ENCODE measurements around the gene FAM24B. TPM values are rescaled to one million over a fixed set of nuclear protein-coding genes. Genes with fewer than 3 reads are reported as not detected.
"Not testable (repeated sequence)": the region's sequence is repeated elsewhere in the genome, so short reads cannot be mapped to it uniquely, and the experiment has no call there.

Gene FAM24B
- total RNA-seq, 2 experiments from 2014 or later = 15.3 to 17.7 TPM

DNA sequence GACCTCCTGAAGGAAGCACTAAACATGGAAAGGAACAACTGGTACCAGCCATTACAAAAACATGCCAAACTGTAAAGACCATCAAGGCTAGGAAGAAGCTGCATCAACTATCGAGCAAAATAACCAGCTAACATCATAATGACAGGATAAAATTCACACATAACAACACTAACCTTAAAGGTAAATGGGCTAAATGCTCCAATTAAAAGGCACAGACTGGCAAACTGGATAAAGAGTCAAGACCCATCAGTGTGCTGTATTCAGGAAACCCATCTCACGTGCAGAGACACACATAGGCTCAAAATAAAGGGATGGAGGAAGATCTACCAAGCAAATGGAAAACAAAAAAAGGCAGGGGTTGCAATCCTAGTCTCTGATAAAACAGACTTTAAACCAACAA is 10.6 kb downstream of the FAM24B start:
- H3K4me1 Mint-ChIP-seq, CTCF ChIA-PET, H3K4me3 Mint-ChIP-seq, ATAC-seq, DNase-seq, H3K27ac Mint-ChIP-seq, H3K27me3 Mint-ChIP-seq: not testable (repeated sequence)
- peaks cover 11% of the 10 kb centered on the region for H3K9me3 Mint-ChIP-seq (ENCODE audit: low read depth)
- peaks cover 47% of the 10 kb centered on the region for H3K36me3 Mint-ChIP-seq

GRCh38 chr10:122866757-122867482 is 12.5 kb downstream of the FAM24B start:
- peaks cover 39% of the 10 kb centered on the region for H3K36me3 Mint-ChIP-seq
- H3K4me3 Mint-ChIP-seq; H3K27me3 Mint-ChIP-seq; DNase-seq; CTCF ChIA-PET; H3K4me1 Mint-ChIP-seq; H3K9me3 Mint-ChIP-seq (ENCODE audit: low read depth); H3K27ac Mint-ChIP-seq; ATAC-seq: not testable (repeated sequence)

DNA sequence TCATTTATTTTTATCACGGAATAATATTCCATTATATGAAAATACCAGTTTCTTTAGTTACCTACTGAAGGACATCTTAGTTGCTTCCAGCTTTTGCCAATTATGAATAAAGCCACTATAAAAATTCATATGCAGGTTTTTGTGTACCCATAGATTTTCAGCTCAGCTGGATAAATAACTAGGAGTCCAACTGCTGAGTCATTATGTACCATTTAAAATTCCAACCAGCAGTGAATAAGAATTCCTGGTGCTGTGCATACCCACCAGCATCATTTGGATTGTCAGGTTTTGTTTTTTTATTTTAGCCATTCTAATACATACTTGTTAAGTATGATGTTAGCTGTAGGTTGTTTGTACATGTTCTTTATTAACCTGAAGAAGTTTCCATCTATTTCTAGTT is 14.5 kb downstream of the FAM24B start:
- H3K4me1 Mint-ChIP-seq = peaks cover 9% of the 10 kb centered on the region
- CTCF ChIA-PET = no interaction called here
- peaks cover 33% of the 10 kb centered on the region for H3K36me3 Mint-ChIP-seq
- H3K27me3 Mint-ChIP-seq = no peaks in the 10 kb centered on the region
- no peak for ATAC-seq
- H3K9me3 Mint-ChIP-seq (ENCODE audit: low read depth) = peaks cover 9% of the 10 kb centered on the region
- no peak for DNase-seq
- no peak overlapping the region for H3K27ac Mint-ChIP-seq
- no peak overlapping the region for H3K4me3 Mint-ChIP-seq

GRCh38 chr10:122864194-122864592 is 15.2 kb downstream of the FAM24B start:
- ATAC-seq = no peak
- peaks cover 9% of the 10 kb centered on the region for H3K4me1 Mint-ChIP-seq
- H3K27ac Mint-ChIP-seq = no peak overlapping the region
- DNase-seq = no peak
- CTCF ChIA-PET = no interaction called here
- H3K27me3 Mint-ChIP-seq = no peaks in the 10 kb centered on the region
- H3K36me3 Mint-ChIP-seq = peaks cover 27% of the 10 kb centered on the region
- H3K9me3 Mint-ChIP-seq (ENCODE audit: low read depth) = peaks cover 7% of the 10 kb centered on the region
- no peak overlapping the region for H3K4me3 Mint-ChIP-seq

GRCh38 chr10:122863216-122864193 is 15.9 kb downstream of the FAM24B start:
- H3K27ac Mint-ChIP-seq = no peak overlapping the region
- peaks cover 9% of the 10 kb centered on the region for H3K4me1 Mint-ChIP-seq
- no peak for ATAC-seq
- H3K9me3 Mint-ChIP-seq (ENCODE audit: low read depth) = peaks cover 8% of the 10 kb centered on the region
- peaks cover 31% of the 10 kb centered on the region for H3K36me3 Mint-ChIP-seq
- no peak for DNase-seq
- H3K4me3 Mint-ChIP-seq = no peak overlapping the region
- no peaks in the 10 kb centered on the region for H3K27me3 Mint-ChIP-seq
- CTCF ChIA-PET = no interaction called here

- Mint-ChIP-seq H3K4me1 (peaks cover 2% of the 10 kb centered on the region), H3K27ac (no peak overlapping the region)
Measured at GRCh38 chr10:122861711-122862161, 17.6 kb downstream of the FAM24B start.

GRCh38 chr10:122859527-122859926 is 19.9 kb downstream of the FAM24B start:
- Mint-ChIP-seq H3K4me1 (peaks cover 13% of the 10 kb centered on the region), H3K9me3 (ENCODE audit: low read depth) (peaks cover 2% of the 10 kb centered on the region), H3K27ac (no peak overlapping the region), H3K4me3 (no peak overlapping the region), H3K27me3 (no peaks in the 10 kb centered on the region), H3K36me3 (peaks cover 30% of the 10 kb centered on the region)
- ATAC-seq = no peak
- CTCF ChIA-PET = no interaction called here
- DNase-seq = no peak

More at GRCh38 chr10:122861711-122862161, 17.6 kb downstream of the FAM24B start:
- CTCF ChIA-PET = no interaction called here
- Mint-ChIP-seq H3K27me3 (no peaks in the 10 kb centered on the region), H3K36me3 (peaks cover 26% of the 10 kb centered on the region), H3K9me3 (ENCODE audit: low read depth) (peaks cover 5% of the 10 kb centered on the region), H3K4me3 (no peak overlapping the region)
- ATAC-seq (no peak), DNase-seq (no peak)

- Mint-ChIP-seq H3K4me1 (peaks cover 26% of the 10 kb centered on the region), H3K36me3 (peaks cover 39% of the 10 kb centered on the region)
- H3K9me3 Mint-ChIP-seq (ENCODE audit: low read depth); CTCF ChIA-PET; H3K4me3 Mint-ChIP-seq; DNase-seq; ATAC-seq; H3K27me3 Mint-ChIP-seq; H3K27ac Mint-ChIP-seq: not testable (repeated sequence)
Measured at GRCh38 chr10:122858042-122858441, 21.3 kb downstream of the FAM24B start.

DNA sequence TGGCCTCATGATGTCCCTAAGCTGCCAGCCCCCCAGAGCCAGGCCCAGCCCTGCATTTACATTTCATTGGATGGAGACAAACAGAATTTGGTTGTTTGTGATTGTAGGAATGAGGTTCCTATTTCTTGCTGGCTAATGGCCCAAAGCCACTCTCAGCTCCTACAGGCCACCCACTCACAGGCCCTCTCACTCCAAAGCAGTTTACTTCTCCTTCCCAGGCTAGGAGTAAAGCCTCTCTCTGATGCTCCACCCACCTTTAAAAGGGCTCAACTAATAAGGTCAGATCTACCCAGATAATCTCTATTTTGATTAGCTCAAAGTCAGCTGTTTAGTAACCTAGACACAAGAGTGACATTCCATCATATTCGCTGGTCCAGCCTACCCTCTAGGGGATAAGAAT is 22.5 kb downstream of the FAM24B start:
- peak overlapping the region; percentile 47 for H3K27ac Mint-ChIP-seq
- peaks cover 46% of the 10 kb centered on the region for H3K36me3 Mint-ChIP-seq
- H3K27me3 Mint-ChIP-seq = no peaks in the 10 kb centered on the region
- no peak overlapping the region for H3K4me3 Mint-ChIP-seq
- ATAC-seq (no peak), DNase-seq (no peak)
- peaks cover 29% of the 10 kb centered on the region for H3K4me1 Mint-ChIP-seq
- CTCF ChIA-PET = no interaction called here
- peaks cover 2% of the 10 kb centered on the region for H3K9me3 Mint-ChIP-seq (ENCODE audit: low read depth)

- no peak for ATAC-seq
- Mint-ChIP-seq H3K27me3 (no peaks in the 10 kb centered on the region), H3K4me3 (no peak overlapping the region), H3K27ac (no peak overlapping the region), H3K9me3 (ENCODE audit: low read depth) (peaks cover 2% of the 10 kb centered on the region), H3K36me3 (peaks cover 48% of the 10 kb centered on the region), H3K4me1 (peaks cover 29% of the 10 kb centered on the region)
- CTCF ChIA-PET = no interaction called here
- DNase-seq = no peak
Measured at GRCh38 chr10:122855745-122856144, 23.6 kb downstream of the FAM24B start.

GRCh38 chr10:122854648-122855047 is 24.7 kb downstream of the FAM24B start:
- Mint-ChIP-seq H3K4me1 (peaks cover 29% of the 10 kb centered on the region), H3K27me3 (no peaks in the 10 kb centered on the region), H3K4me3 (no peak overlapping the region), H3K9me3 (ENCODE audit: low read depth) (peaks cover 2% of the 10 kb centered on the region), H3K36me3 (peaks cover 57% of the 10 kb centered on the region), H3K27ac (no peak overlapping the region)
- CTCF ChIA-PET = no interaction called here
- ATAC-seq (no peak), DNase-seq (no peak)

GRCh38 chr10:122853665-122854313 is 25.6 kb downstream of the FAM24B start:
- no peak for DNase-seq
- ATAC-seq = no peak
- Mint-ChIP-seq H3K27ac (peak overlapping the region; percentile 38), H3K4me3 (no peak overlapping the region), H3K9me3 (ENCODE audit: low read depth) (peaks cover under 1% of the 10 kb centered on the region), H3K36me3 (peaks cover 56% of the 10 kb centered on the region), H3K27me3 (no peaks in the 10 kb centered on the region), H3K4me1 (peaks cover 29% of the 10 kb centered on the region)
- CTCF ChIA-PET = no interaction called here

DNA sequence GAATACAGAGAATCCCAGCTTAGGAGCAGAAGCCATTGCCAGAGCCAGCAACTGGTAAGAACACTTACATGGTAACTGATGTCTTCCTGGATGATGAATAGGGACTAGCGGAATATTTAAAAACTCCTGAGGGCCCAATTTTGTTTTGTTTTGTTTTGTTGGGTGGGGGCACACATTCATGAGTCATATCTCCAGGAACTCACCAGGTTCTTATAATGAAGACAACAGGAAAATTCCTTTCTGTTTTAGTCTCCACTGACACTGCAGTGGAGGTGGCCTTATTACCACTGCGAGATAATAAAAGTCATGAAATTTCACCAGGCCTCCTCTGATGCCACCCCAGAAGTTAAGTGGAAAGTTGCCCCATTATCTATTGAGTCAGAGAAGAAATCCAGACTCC is 27.1 kb downstream of the FAM24B start:
- Mint-ChIP-seq H3K36me3 (peaks cover 56% of the 10 kb centered on the region), H3K27me3 (no peaks in the 10 kb centered on the region), H3K4me1 (peaks cover 34% of the 10 kb centered on the region), H3K4me3 (no peak overlapping the region), H3K9me3 (ENCODE audit: low read depth) (no peaks in the 10 kb centered on the region), H3K27ac (no peak overlapping the region)
- ATAC-seq = no peak
- CTCF ChIA-PET = no interaction called here
- no peak for DNase-seq
